HG02973 (cell line): ENCODE measurements around the gene NUP43.
"Not testable (repeated sequence)": the region's sequence is repeated elsewhere in the genome, so short reads cannot be mapped to it uniquely, and the experiment has no call there.

Experiments used
- ATAC-seq: cut with Tn5 transposase; IDR thresholded peaks from one replicate; pipeline ENCODE4 v1.9.1; 2021; ENCODE audit warnings: moderate library complexity; ENCODE audit not compliant: unreplicated experiment

Gene NUP43

GRCh38 chr6:149698175-149698574, 48.2 kb downstream of the NUP43 start:
- no peak for ATAC-seq

- ATAC-seq, result no peak
These were observed 49.4 kb downstream of the NUP43 start for GRCh38 chr6:149696901-149697300.

- no peak for ATAC-seq
These were observed 51.4 kb downstream of the NUP43 start for GRCh38 chr6:149694921-149695320.

- ATAC-seq, result no peak
These were observed 55.1 kb downstream of the NUP43 start for GRCh38 chr6:149691201-149691600.

- ATAC-seq, result no peak
These were observed 60.1 kb downstream of the NUP43 start for GRCh38 chr6:149686230-149686629.

GRCh38 chr6:149683256-149683859, 63.0 kb downstream of the NUP43 start:
- ATAC-seq, result no peak

- ATAC-seq, result not testable (repeated sequence)
These were observed 64.5 kb downstream of the NUP43 start for GRCh38 chr6:149681845-149682244.

GRCh38 chr6:149681209-149681608, 65.1 kb downstream of the NUP43 start:
- no peak for ATAC-seq

- no peak for ATAC-seq
These were observed 65.8 kb downstream of the NUP43 start for GRCh38 chr6:149680503-149680902.
